A549 (cell line): ENCODE results near the gene TPI1. TPM values are rescaled to one million over a fixed set of nuclear protein-coding genes. Genes with fewer than 3 reads are reported as not detected.

ENCODE experiments used
- ATAC-seq, 2 experiments: fragments of 200-7000 bp in 1 of 2; fragments of >200 bp in 1 of 2; cut with Nextera tagmentation in 1 of 2; cut with Tn5 transposase in 1 of 2; 3 replicates each; pipeline versions ENCODE4 v1.8.0 to v1.9.1; 2018 to 2020; ENCODE audit warnings: mild to moderate bottlenecking in 1 of 2, moderate library complexity in 1 of 2
- CTCF ChIA-PET: fragments of 300-600 bp; sonication (Branson Sonifier 250); formaldehyde crosslinking; extraction: SDS; loops from one replicate; lab custom pipeline; 2021; ENCODE audit warnings: antibody characterized with exemption, inconsistent platforms; lab: Yijun Ruan, JAX
- POLR2A ChIA-PET: fragments of 350-600 bp; formaldehyde crosslinking; extraction: SDS; loops from one replicate; lab custom pipeline; 2021; ENCODE audit warnings: antibody characterized with exemption, inconsistent platforms; lab: Yijun Ruan, JAX
- DNase-seq, 2 experiments: peaks; one replicate each; pipeline versions ENCODE4 v3.0.0 to v3.0.0-alpha.2; 2011 to 2016; ENCODE audit warnings: low read depth in 1 of 2, low spot score in 1 of 2
- FAIRE-seq: peaks from 2 replicates; lab custom pipeline; 2011; peaks lifted over from hg19 to GRCh38; lab: Jason Lieb, UNC
- H3K27ac ChIP-seq, 2 experiments: fragments of >200 bp; sonication (Bioruptor Twin); formaldehyde crosslinking; 3 replicates each; pipeline ENCODE4 v1.5.1; 2016 to 2017
- H3K4me1 ChIP-seq: fragments of >200 bp; sonication (Bioruptor Twin); formaldehyde crosslinking; 3 replicates; pipeline ENCODE4 v1.6.1; 2016
- H3K4me2 ChIP-seq: fragments of >200 bp; sonication (Bioruptor Twin); formaldehyde crosslinking; 3 replicates; pipeline ENCODE4 v1.6.1; 2016
- H3K4me3 ChIP-seq: fragments of >200 bp; sonication (Bioruptor Twin); formaldehyde crosslinking; 3 replicates; pipeline ENCODE4 v1.5.1; 2016
- H3K9me3 ChIP-seq: fragments of >200 bp; sonication (Bioruptor Twin); formaldehyde crosslinking; 3 replicates; pipeline ENCODE4 v1.6.1; 2016
- CHD4 ChIP-seq: fragments of 200-600 bp; sonication (generic); IDR thresholded peaks from 2 replicates; pipeline ENCODE4 v1.6.1; 2016; ENCODE audit warnings: antibody characterized with exemption, mild to moderate bottlenecking, borderline replicate concordance
- EHF ChIP-seq: fragments of 250-450 bp; sonication (Bioruptor Pico); IDR thresholded peaks from 2 replicates; pipeline ENCODE4 v1.5.0; 2020; ENCODE audit warnings: mild to moderate bottlenecking
- ESRRA ChIP-seq: fragments of 150-350 bp; IDR thresholded peaks from 2 replicates; pipeline ENCODE4 v1.6.1; 2014; ENCODE audit warnings: mild to moderate bottlenecking, low read length, borderline replicate concordance
- FOSB ChIP-seq: fragments of 250-450 bp; sonication (Bioruptor Pico); IDR thresholded peaks from 2 replicates; pipeline ENCODE4 v1.5.0; 2020; ENCODE audit warnings: mild to moderate bottlenecking, moderate library complexity
- HDAC2 ChIP-seq: fragments of 200-600 bp; sonication (generic); IDR thresholded peaks from 2 replicates; pipeline ENCODE4 v1.6.1; 2016
- HEYL ChIP-seq: fragments of 250-450 bp; sonication (Bioruptor Pico); IDR thresholded peaks from 2 replicates; pipeline ENCODE4 v1.8.0; 2021; ENCODE audit warnings: mild to moderate bottlenecking, moderate library complexity
- HOXB13 ChIP-seq: fragments of 250-450 bp; sonication (Bioruptor Pico); IDR thresholded peaks from 2 replicates; pipeline ENCODE4 v1.5.0; 2020; ENCODE audit warnings: low read depth, mild to moderate bottlenecking, moderate library complexity
- HOXB5 ChIP-seq: fragments of 250-450 bp; sonication (Bioruptor Pico); IDR thresholded peaks from 2 replicates; pipeline ENCODE4 v1.5.0; 2020; ENCODE audit warnings: mild to moderate bottlenecking, moderate library complexity
- KDM1A ChIP-seq: fragments of 200-600 bp; sonication (generic); IDR thresholded peaks from 2 replicates; pipeline ENCODE4 v1.6.1; 2016; ENCODE audit warnings: low read depth, mild to moderate bottlenecking
- MAZ ChIP-seq: fragments of 150-350 bp; IDR thresholded peaks from 2 replicates; pipeline ENCODE4 v1.6.1; 2014; ENCODE audit warnings: antibody characterized with exemption, low read depth, low read length, borderline replicate concordance
- MYC ChIP-seq: IDR thresholded peaks from 2 replicates; pipeline ENCODE4 v1.6.1; 2012; ENCODE audit warnings: mild to moderate bottlenecking, inconsistent platforms, low read length, improper control_type of control experiment, borderline replicate concordance
- NR3C1 ChIP-seq: fragments of >200 bp; sonication (Bioruptor Twin); formaldehyde crosslinking; IDR thresholded peaks from 3 replicates; pipeline ENCODE4 v1.6.1; 2017
- POLR2A ChIP-seq: IDR thresholded peaks from 2 replicates; pipeline ENCODE4 v1.6.1; 2012; ENCODE audit warnings: mild to moderate bottlenecking, low read length
- POLR2AphosphoS2 ChIP-seq: conservative IDR thresholded peaks from 2 replicates; pipeline ENCODE4 v1.6.1; 2012; ENCODE audit warnings: low read length, improper control_type of control experiment, inconsistent platforms
- RAD21 ChIP-seq, 2 experiments: fragments of >200 bp in 1 of 2; sonication (Bioruptor Twin) in 1 of 2; formaldehyde crosslinking in 1 of 2; IDR thresholded peaks in 1 of 2; conservative IDR thresholded peaks in 1 of 2; 2 replicates in 1 of 2; 3 replicates in 1 of 2; pipeline ENCODE4 v1.6.1; 2012 to 2018; ENCODE audit warnings: inconsistent platforms in 1 of 2
- RARB ChIP-seq: fragments of 250-450 bp; sonication (Bioruptor Pico); IDR thresholded peaks from 2 replicates; pipeline ENCODE4 v1.8.0; 2021; ENCODE audit warnings: mild to moderate bottlenecking, moderate library complexity
- RNF2 ChIP-seq: fragments of 200-600 bp; sonication (generic); IDR thresholded peaks from 2 replicates; pipeline ENCODE4 v1.6.1; 2016; ENCODE audit warnings: low read depth, mild to moderate bottlenecking, antibody characterized with exemption, moderate library complexity, borderline replicate concordance
- SMC3 ChIP-seq: fragments of >200 bp; sonication (Bioruptor Twin); formaldehyde crosslinking; IDR thresholded peaks from 3 replicates; pipeline ENCODE4 v1.6.1; 2018; ENCODE audit warnings: inconsistent platforms
- SREBF2 ChIP-seq: fragments of 450-650 bp; IDR thresholded peaks from 2 replicates; pipeline ENCODE4 v1.6.1; 2014; ENCODE audit warnings: mild to moderate bottlenecking, moderate library complexity
- ZFP36 ChIP-seq: fragments of 450-650 bp; IDR thresholded peaks from 2 replicates; pipeline ENCODE4 v1.6.1; 2014; ENCODE audit warnings: borderline replicate concordance; ENCODE audit not compliant: partially characterized antibody
- ZNF302 ChIP-seq: fragments of 250-450 bp; sonication (Bioruptor Pico); IDR thresholded peaks from 2 replicates; pipeline ENCODE4 v1.9.0; 2021; ENCODE audit warnings: inconsistent platforms, mild to moderate bottlenecking, moderate library complexity
- ZSCAN20 ChIP-seq: fragments of 250-450 bp; sonication (Bioruptor Pico); IDR thresholded peaks from 2 replicates; pipeline ENCODE4 v1.8.0; 2022; ENCODE audit warnings: mild to moderate bottlenecking, moderate library complexity
- WGBS: methylation state at CpG from one replicate; pipeline ENCODE4 v1.1.6; 2017; ENCODE audit errors: missing lambda C conversion rate; 5-methylcytosine and 5-hydroxymethylcytosine counted together
- polyA plus RNA-seq, 4 experiments: library from polyadenylated mRNA; depleted of rRNA in 3 of 4; stranded (reverse); fragments of >200 nt; fragmentation: RNase III in 1 of 4; extraction: RNeasy Plus Mini Kit Qiagen cat#74134 plus additional on column Dnase treatment in 1 of 4; gene quantifications; 2 replicates in 3 of 4; 3 replicates in 1 of 4; pipeline ENCODE4 v1.2.3, GENCODE V29; 2011 to 2017
- TF ChIP-seq, protein P1 (sequence below): fragments of 200-600 bp; sonication (generic); IDR thresholded peaks from 2 replicates; pipeline ENCODE4 v1.6.1; 2016; ENCODE audit warnings: antibody characterized with exemption, mild to moderate bottlenecking, moderate library complexity
- TF ChIP-seq, protein P2 (sequence below): fragments of 250-450 bp; sonication (Bioruptor Pico); IDR thresholded peaks from 2 replicates; pipeline ENCODE4 v1.5.0; 2020; ENCODE audit warnings: low read depth, mild to moderate bottlenecking, moderate library complexity

The TPI1 gene
- polyA plus RNA-seq, 2 of the 4 experiments (the other 2 are of a cell fraction) = 1,293 to 1,913 TPM

DNA sequence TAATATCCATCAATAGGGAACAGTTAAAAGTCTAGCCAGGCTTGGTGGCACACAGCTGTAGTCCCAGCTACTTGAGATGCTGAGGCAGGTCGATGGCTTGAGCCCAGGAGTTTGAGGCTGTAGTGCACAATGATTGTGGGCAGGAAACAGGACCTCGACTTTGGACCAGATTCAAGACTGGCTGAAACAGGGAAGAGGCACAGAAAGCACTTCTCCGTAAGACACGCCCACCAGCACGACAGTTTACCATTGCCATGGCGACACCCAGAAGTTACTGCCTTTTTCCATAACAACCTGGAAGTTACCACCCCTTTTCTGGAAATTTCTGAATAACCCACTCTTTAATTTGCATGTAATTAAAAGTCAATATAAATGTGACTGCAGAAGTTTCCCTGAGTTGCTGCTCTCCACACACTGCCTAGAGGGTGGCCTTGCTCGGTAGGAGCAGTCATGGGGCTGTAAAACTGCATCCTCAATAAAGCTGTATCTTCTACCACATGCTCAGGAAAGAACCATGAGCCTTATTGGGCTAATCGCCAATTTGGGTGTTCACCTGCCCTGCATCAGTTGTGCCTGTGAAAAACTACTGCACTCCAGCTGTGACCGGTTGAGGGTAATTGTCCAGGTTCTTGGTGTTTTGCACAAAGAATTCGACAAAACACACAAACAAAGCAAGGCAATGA lies 32.6 kb downstream of the TPI1 start:
- no peak overlapping the region for H3K27ac ChIP-seq
- FAIRE-seq (no peak), ATAC-seq (no peak), DNase-seq (peak in 1 of 2 experiments; percentile 62)
- ChIA-PET POLR2A (no interaction called here), CTCF (interaction anchor here (1.0 to 22.2 kb wide), 9 partner anchors 8 to 148 kb away, joined by 3 to 232 read pairs (median 6); partner anchors contain the start of genes MLF2, SPSB2 and TPI1)
- H3K9me3 ChIP-seq = no peaks in the 10 kb centered on the region
- TF ChIP-seq, protein P1, sequence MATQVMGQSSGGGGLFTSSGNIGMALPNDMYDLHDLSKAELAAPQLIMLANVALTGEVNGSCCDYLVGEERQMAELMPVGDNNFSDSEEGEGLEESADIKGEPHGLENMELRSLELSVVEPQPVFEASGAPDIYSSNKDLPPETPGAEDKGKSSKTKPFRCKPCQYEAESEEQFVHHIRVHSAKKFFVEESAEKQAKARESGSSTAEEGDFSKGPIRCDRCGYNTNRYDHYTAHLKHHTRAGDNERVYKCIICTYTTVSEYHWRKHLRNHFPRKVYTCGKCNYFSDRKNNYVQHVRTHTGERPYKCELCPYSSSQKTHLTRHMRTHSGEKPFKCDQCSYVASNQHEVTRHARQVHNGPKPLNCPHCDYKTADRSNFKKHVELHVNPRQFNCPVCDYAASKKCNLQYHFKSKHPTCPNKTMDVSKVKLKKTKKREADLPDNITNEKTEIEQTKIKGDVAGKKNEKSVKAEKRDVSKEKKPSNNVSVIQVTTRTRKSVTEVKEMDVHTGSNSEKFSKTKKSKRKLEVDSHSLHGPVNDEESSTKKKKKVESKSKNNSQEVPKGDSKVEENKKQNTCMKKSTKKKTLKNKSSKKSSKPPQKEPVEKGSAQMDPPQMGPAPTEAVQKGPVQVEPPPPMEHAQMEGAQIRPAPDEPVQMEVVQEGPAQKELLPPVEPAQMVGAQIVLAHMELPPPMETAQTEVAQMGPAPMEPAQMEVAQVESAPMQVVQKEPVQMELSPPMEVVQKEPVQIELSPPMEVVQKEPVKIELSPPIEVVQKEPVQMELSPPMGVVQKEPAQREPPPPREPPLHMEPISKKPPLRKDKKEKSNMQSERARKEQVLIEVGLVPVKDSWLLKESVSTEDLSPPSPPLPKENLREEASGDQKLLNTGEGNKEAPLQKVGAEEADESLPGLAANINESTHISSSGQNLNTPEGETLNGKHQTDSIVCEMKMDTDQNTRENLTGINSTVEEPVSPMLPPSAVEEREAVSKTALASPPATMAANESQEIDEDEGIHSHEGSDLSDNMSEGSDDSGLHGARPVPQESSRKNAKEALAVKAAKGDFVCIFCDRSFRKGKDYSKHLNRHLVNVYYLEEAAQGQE = no peak
- TF ChIP-seq ZFP36 (no peak), ESRRA (no peak), MYC (no peak), MAZ (no peak), HDAC2 (no peak), RAD21 (conservative IDR thresholded peaks at IDR 0.05 in 1 of 2, IDR thresholded peaks at IDR 0.05 in 1 of 2) (no peak), KDM1A (no peak), RNF2 (no peak), POLR2AphosphoS2 (no peak), HEYL (CRISPR knock-in tag) (no peak), RARB (CRISPR knock-in tag) (no peak), FOSB (CRISPR knock-in tag) (no peak), ZSCAN20 (CRISPR knock-in tag) (no peak), ZNF302 (no peak), POLR2A (no peak), NR3C1 (no peak), SREBF2 (no peak)
- TF ChIP-seq, protein P2, sequence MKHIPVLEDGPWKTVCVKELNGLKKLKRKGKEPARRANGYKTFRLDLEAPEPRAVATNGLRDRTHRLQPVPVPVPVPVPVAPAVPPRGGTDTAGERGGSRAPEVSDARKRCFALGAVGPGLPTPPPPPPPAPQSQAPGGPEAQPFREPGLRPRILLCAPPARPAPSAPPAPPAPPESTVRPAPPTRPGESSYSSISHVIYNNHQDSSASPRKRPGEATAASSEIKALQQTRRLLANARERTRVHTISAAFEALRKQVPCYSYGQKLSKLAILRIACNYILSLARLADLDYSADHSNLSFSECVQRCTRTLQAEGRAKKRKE (CRISPR knock-in tag) = no peak
- no peak overlapping the region for H3K4me2 ChIP-seq
- no peak overlapping the region for H3K4me3 ChIP-seq
- H3K4me1 ChIP-seq = peaks cover 5% of the 10 kb centered on the region; the same call in 2 of the 3 replicates
- WGBS = 74% methylated on average over 10 of the region's 10 CpGs

DNA sequence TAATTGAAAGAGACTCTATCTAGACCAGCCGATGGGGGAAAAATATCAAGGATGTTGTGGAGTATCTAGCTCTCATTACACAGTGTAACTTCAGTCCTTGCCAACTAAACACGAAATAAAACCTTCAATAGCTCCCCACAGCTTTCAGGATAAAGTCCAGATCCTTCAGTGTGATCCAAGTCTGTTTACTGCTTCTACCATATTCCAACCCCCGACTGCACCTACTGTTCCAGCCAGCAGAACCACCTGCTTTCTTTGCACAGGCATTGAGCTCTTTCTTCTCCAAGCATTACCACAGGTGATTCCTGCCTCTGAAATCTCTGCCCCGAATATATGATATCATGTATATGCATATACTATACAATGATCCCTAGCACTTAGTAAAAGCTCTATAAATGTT lies 35.1 kb downstream of the TPI1 start:
- ATAC-seq = no peak
- WGBS = 78% methylated on average over 4 of the region's 4 CpGs
- Histone ChIP-seq H3K4me2 (no peak overlapping the region), H3K9me3 (no peaks in the 10 kb centered on the region), H3K4me3 (no peak overlapping the region), H3K27ac (no peak overlapping the region), H3K4me1 (peaks cover 11% of the 10 kb centered on the region; the same call in 2 of the 3 replicates)
- no peak for DNase-seq
- no peak for FAIRE-seq
- ChIA-PET CTCF (interaction anchor here (0.7 to 22.2 kb wide), 6 partner anchors 9 to 35 kb away, joined by 3 to 232 read pairs (median 35); partner anchors contain the start of genes SPSB2 and TPI1), POLR2A (interaction anchor here (2.5 kb wide), 1 partner anchor 11 kb away, joined by 10 read pairs; no protein-coding TSS in a partner anchor)
- TF ChIP-seq MAZ = no peak
- no peak for TF ChIP-seq HOXB13
- no peak for TF ChIP-seq EHF (CRISPR knock-in tag)
- no peak for TF ChIP-seq HOXB5
- TF ChIP-seq FOSB (CRISPR knock-in tag) = no peak
- TF ChIP-seq RARB (CRISPR knock-in tag) = no peak
- TF ChIP-seq CHD4 = no peak
- TF ChIP-seq SMC3 = no peak
- TF ChIP-seq, all 56 proteins: peak for 0
